Stimulated activated CD4-positive, alpha-beta T cell treated with anti-CD3 and anti-CD28 coated beads, Interleukin-12 subunit alpha, Interleukin-12 subunit beta, amount 100 ng/mL, for 48 hours (primary cell): ENCODE results near the gene TMED6.

ENCODE experiments used
- DNase-seq, 3 donors: peaks; one replicate each; pipeline ENCODE4 v3.0.0-alpha.2; 2020; ENCODE audit warnings: low read depth in 2 of 3, low spot score in 1 of 3

Gene TMED6

GRCh38 chr16:69324585-69325253 is 26.9 kb downstream of the TMED6 start:
- DNase-seq = no peak

- DNase-seq = no peak
Measured at GRCh38 chr16:69324013-69324531, 27.5 kb downstream of the TMED6 start.

DNA sequence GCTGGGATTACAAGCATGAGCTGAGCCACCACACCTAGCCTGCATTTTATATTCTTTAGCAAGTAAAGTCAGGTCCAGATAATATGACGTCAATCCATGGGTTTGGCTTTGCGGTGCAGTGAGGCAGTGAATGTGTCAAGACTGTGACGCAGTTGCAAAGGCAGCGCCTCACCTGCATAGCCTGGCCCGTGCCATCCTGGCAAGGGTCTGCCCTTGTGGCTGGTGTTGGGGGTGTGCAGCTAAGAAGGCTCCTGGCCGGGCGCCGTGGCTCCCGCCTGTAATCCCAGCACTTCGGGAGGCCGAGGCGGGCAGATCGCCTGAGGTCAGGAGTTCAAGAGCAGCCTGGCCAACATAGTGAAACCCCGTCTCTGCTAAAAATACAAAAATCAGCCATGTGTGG is 28.2 kb downstream of the TMED6 start:
- DNase-seq = no peak

GRCh38 chr16:69322343-69322742 is 29.2 kb downstream of the TMED6 start:
- DNase-seq = no peak

GRCh38 chr16:69321080-69321479 is 30.5 kb downstream of the TMED6 start:
- DNase-seq = no peak

GRCh38 chr16:69320740-69321073 is 30.9 kb downstream of the TMED6 start:
- no peak for DNase-seq

GRCh38 chr16:69319826-69320739 is 31.5 kb downstream of the TMED6 start:
- no peak for DNase-seq

- no peak for DNase-seq
Measured at GRCh38 chr16:69319381-69319780, 32.2 kb downstream of the TMED6 start.

DNA sequence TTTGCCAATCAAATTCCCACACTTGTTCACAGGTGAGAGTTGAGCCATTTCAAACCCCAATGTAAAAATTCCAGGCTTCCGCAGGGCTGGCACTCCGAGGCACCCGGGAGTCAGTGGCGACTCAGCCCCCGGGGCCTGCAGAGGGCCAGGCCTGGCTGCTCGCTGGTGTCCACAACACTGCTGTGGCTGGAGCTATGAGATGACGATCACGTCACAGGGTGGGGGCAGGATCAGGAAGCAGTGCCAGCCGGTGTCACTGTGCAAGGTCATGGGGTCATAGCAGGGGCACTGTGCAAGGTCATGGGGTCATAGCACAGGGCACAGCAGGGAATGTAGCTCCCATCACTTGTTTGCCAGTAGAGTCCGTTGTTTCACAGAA is 32.7 kb downstream of the TMED6 start:
- DNase-seq = no peak

DNA sequence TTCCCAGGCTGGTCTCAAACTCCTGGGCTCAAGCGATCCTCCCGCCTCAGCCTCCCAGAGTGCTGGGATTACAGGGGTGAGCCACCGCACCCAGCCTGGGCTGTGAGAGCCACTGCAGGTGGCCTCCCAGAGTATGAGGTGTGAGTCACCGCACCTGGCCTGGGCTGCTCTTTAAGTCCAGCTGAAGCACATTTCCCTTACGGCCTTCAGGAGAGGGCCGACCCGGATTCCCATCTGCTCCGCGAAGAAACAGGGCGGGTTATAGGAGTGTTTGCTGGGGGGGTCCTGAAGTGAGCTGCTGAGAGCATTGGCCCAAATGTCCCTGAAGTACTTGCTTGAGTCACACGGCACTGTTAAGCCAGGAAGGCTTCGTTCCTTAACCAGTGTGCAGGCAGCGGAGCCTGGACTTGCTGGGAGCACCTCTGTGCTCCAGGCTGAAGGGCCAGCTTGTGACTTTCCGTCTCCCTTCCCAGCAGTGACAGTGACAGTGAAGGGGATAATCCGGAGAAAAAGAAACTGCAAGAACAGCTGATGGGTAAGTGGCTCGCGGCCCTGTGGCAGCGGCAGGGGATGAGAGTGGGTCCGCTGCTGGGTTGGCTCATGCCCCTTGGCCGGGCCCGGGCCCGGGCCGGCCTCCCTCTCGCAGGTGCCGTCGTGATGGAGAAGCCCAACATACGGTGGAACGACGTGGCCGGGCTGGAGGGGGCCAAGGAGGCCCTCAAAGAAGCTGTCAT is 33.2 kb downstream of the TMED6 start:
- no peak for DNase-seq

DNA sequence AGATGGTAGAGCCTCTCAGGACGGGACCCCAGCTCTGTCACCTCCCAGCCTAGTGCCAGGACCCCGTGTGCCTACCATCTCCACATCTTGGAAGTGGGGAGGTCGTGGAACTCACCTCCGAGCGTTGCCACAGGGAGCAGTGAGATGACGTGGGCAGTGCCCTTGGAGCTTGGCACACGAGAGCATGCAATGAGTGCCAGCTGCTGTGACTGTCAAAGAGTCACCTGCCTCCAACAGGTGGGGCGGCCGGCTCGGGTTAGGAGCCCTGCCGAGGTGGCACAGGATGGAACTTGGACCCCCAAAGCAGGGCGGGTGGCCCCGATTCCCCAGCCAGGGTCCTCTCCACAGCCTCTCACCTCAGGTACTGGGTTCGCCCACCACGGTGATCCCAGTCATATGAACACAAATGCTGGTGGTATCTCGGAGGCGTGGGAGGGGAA is 35.0 kb downstream of the TMED6 start:
- DNase-seq = no peak

- no peak for DNase-seq
Measured at GRCh38 chr16:69315486-69316311, 35.9 kb downstream of the TMED6 start.

GRCh38 chr16:69314534-69314933 is 37.1 kb downstream of the TMED6 start:
- DNase-seq = no peak

DNA sequence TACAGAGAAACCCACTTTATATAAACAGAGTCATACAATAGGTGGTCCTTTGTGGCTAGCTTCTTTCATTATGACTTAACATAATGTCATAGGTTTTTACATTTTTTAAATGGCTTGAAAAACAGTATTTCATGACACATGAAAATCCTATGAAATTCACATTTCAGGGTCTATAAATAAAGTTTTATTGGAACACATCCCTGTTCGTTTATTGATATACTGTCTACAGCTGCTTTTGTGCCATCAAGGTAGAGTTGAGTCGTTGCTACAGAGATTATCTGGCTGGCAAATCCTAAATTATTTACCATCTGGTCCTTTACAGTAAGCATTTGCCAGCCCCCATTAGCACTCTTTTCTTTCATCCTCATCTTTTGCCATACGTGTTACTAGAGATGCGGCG is 38.1 kb downstream of the TMED6 start:
- no peak for DNase-seq

- peak in 2 of 3 donors; percentile 8 to 42 for DNase-seq
Measured at GRCh38 chr16:69311533-69312387, 39.8 kb downstream of the TMED6 start.

DNA sequence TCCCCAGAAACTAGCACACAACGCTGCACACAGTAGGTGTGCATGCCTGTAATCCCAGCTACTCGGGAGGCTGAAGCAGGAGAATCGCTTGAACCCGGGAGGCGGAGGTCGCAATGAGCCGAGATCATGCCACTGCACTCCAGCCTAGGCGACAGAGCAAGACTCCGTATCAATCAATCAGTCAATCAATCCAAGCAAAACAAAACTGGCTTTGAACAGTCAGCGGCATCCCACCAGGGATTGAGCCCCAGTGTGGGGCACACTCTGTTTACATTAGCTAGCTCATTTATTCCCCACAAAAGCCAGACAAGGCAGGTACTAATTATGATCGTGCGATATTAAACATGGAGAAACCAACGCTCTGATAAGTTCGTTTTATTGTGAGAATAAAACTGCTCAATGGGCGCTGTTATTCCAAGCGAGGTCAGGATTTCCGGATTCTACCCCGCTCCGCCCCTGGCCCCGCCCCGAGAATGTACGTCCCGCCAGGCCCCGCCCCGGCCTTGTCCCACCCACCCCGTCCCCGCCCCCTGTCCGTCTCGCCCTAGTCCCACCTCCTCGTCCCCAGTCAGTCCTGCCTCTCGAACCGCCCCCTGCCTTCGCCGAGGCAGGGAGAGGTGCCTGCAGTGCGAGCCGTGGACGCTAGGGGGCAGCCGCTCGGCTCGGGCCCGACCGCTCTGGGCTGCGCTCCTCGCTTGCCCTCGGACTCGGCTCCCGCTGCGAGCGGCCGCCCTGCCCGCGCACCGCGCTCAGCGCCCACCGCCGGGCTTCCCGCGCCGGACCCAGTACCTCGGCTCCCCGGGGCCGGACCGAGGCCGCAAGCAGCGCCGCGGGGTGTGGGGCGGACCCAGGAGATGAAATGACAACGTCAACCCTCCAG is 40.7 kb downstream of the TMED6 start, which contains the start of gene VPS4A:
Gene VPS4A (plus strand): TSS at position 698 of the 880 bp plus-strand sequence. CDS start 162 bp downstream, at position 860.
- peak; percentile 96 to 98 (median 96) for DNase-seq

GRCh38 chr16:69309316-69309715 is 42.3 kb downstream of the TMED6 start:
- no peak for DNase-seq

GRCh38 chr16:69307856-69308255 is 43.7 kb downstream of the TMED6 start:
- no peak for DNase-seq

- DNase-seq = no peak
Measured at GRCh38 chr16:69307091-69307490, 44.5 kb downstream of the TMED6 start.
